GM21737 (cell line): ENCODE measurements around the gene ATAT1.

Experiments
- ATAC-seq: cut with Tn5 transposase; IDR thresholded peaks from one replicate; pipeline ENCODE4 v1.9.1; 2021; ENCODE audit warnings: mild to moderate bottlenecking, moderate library complexity; ENCODE audit not compliant: unreplicated experiment

The ATAT1 gene

DNA sequence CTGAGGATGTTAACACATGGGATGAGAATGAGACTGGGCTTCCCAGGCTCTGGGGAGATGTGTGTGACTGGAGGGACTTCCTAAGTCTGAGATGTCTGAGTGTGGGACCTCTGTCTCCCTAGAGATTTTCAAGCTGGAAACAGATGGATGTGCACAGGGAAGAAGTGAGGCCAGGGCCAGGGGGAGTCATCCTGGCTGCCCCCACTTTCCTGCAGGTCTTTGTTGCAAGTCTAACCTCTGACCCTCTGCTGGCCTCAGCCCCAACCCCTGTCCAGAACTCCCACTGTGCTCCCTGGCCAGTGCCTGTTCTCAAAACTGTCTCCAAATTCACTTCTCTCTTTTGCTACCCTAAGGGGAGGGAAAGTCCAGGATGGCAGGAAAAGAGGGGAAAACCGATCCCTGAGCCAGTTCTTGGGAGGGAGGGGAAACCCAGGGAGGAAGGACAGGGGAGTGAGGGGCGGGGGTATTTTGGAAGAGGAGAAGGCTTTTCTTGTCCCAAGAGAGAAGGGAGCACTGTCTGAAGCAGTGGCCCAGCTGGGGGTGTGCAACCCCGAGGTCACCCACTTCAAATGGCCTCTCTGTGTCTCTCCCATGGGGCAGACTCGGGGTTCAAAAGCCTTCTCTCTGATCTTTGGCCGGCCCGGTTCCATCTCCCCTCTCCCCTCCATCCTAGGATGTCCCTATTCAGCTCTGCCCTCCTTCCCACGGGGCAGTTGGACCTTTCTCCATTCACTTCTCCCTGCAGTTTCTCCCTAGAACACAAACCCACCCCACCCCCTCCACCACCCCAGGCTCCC lies 56.7 kb downstream of the ATAT1 start:
- ATAC-seq: no peak

DNA sequence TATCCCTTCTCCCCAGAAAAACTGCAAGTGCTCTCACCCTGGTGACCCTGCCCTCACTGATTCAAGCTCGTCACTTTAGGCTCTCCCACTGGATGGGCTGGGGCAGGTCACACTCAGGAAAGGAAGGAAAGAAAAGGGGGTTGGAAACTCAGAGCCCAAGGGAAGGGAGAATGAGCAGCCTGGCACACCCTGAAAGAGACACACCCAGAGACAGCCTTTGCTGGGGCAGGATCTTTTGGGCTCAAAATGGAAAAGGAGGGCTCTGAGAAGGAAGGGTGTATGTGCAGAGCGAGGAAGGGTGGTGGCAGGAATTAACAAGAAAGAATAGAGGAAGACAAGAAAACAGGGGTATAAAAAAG lies 57.3 kb downstream of the ATAT1 start:
- ATAC-seq: no peak

DNA sequence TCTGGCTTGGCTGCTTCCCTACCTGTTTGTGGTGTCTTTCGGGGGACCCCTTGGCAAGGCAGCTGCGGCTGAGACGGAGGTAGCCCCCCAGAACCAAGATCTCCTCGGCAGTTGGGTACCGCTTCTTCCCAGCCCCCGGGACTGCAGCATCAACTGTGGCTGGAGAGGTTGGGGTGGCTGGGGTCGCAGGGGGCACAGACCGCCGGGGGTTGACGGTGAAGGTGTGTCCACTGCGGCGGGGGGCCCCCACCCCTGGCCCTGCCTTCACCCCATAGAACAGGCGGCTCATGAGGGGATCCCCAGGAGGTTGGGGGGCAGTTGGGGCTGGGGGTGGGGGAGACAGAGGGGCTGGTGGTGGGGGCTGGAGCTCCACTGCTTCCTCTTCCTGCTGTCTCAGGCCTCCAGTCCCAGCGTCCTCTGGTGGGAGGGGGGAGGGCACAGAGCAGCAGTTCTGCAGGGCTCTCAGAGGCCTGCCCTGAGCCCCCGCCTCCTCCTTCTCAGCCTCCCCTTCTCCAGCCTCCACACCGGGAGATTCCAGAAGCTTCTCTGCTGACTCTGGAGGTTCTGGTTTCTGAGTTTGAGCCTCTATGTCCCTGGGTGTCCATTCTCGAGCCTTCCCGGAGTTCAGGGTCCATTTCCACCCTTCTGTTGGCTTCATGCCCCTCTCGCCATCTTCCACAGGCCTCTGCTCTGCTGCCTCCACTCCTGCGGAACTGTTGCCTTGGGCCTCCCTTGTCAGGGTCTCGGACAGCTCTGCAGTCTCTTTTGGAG lies 57.9 kb downstream of the ATAT1 start:
- no peak for ATAC-seq

DNA sequence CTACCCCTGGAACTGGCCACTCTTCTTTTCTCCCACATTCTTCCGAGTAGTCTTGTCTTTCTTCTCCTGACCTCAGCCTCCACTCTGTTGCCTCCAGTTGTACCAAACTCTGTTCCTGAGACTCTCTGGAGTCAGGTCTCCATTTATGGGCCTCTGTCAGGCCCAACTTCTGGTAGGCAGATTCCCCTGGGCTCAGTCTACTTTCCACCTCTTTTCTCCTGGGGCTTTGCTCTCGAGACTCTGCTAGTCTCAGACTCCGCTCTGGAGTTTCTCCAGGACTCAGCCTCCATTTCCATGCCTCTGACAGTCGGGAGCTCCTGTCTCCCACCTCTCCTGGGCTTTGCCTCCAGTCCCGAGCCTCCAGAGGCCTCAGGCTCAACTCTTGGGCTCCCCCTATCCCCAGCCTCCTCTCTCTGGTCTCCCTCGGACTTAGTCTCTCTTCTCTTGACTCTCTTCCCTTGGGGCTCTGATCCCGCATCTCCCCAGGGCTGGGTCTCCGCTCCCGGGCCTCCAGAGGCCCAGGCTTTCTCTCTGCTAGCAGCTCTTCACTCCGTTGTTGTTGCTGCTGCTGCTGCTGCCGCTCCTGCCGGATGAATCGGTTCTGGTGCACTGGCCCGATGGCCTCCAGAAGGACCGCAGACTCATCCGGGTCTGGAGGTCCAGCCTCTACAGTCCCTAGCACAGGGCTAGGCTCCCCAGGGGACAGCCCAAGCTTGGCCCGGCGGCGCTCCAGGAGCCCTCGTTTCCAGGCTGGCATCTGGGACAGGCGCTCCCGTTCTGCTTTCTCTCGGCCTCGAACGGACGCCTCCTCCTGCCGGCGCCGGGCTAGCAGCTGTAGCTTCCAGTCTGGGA lies 58.7 kb downstream of the ATAT1 start:
- ATAC-seq: no peak

DNA sequence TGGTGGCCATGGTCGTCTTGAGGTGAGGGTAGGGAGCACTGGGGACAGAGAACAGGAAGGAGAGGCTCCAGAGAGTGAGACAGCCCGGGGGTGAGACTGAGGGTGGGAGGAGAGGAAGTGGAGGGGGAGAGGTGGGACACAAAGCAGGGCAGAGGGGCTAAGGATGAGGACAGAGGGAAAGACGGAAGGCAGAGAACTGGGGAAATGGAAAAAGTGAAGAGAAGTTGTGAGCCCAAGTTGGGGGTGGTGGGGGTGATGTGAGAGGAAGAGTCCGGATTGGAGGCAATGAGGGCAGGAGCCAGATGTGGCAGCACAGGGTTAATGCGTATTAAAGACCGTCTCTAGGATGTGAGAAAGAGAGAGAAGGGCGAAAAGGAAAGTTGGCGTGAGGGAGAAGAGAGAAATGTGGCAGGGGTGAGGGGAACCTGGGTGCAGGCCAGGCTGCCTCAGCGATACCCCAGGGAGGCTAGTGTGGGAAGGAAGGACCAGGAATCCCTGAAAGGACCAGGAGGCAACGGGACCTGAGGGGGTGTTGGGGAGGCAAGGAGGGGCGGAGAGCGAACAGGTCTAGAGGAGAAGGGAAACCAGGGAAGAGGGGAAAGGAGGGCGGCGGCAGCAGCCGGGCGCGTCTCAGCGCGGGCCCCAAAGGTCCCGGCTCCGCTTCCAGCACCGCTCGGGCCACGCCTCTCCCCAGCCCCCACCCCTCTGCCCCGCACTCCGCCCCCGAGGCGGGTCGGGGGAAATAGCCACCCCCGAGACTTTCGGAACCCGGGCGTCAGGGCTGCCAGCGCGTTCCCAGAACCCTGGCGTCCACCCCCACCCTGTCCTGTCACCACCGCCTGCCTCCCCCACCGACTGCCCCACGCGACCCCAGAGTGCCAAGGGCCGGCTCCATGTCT lies 59.6 kb downstream of the ATAT1 start, which contains the start of gene PPP1R18:
TSS of gene PPP1R18 (minus strand) at position 637 of the 899 bp plus-strand sequence. CDS start at position 10, 627 bp downstream.
- ATAC-seq: no peak

GRCh38 chr6:30686908-30687658 lies 60.4 kb downstream of the ATAT1 start:
- peak; percentile 45 for ATAC-seq

GRCh38 chr6:30687659-30688431 lies 61.2 kb downstream of the ATAT1 start:
- ATAC-seq: no peak

GRCh38 chr6:30688569-30688968 lies 61.9 kb downstream of the ATAT1 start:
- ATAC-seq: no peak

GRCh38 chr6:30689022-30689865 lies 62.6 kb downstream of the ATAT1 start:
- ATAC-seq: no peak

DNA sequence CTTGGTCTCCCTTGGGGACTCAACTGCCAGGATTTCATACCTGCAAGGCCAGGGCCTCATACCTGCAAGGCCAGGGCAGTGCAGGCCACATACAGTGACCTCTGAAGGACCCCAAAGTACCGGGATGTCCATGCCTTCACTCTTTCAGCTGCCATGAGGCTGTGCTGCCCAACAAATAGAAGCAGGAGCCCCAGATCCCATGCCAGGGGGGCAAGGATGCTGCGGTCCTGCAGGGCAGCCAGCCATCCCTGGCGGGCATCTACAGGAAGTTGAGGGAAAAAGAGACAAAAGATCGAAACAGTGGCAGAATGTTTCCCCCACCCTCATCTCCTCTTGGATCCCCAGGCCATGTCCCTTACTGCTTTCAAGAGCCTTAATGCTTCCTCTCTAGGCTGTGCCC lies 63.3 kb downstream of the ATAT1 start:
- no peak for ATAC-seq

GRCh38 chr6:30690403-30691207 lies 63.9 kb downstream of the ATAT1 start, which contains the start of gene NRM:
NRM (minus strand) TSS chr6:30690984; CDS start chr6:30690974, 10 bp downstream.
- peak; percentile 31 for ATAC-seq

GRCh38 chr6:30691208-30691847 lies 64.7 kb downstream of the ATAT1 start:
- no peak for ATAC-seq
